HFF-Myc (cell line): Measurements from ENCODE around the gene BNC2.

ENCODE experiments used
- DNase-seq: peaks from one replicate; pipeline ENCODE4 v3.0.0-alpha.2; 2011; ENCODE audit warnings: low read depth; ENCODE audit errors: extremely low read depth
- H3K4me3 ChIP-seq: replicated peaks from 2 replicates; pipeline ENCODE4 v1.5.1; 2011; ENCODE audit warnings: low read depth, mild to moderate bottlenecking, control low read depth, low read length
- TF ChIP-seq, protein P1 (sequence below): IDR thresholded peaks from 2 replicates; pipeline ENCODE4 v1.5.1; 2012; ENCODE audit warnings: mild to moderate bottlenecking, low read depth, low read length, control low read depth; ENCODE audit errors: missing control alignments

The BNC2 gene

DNA sequence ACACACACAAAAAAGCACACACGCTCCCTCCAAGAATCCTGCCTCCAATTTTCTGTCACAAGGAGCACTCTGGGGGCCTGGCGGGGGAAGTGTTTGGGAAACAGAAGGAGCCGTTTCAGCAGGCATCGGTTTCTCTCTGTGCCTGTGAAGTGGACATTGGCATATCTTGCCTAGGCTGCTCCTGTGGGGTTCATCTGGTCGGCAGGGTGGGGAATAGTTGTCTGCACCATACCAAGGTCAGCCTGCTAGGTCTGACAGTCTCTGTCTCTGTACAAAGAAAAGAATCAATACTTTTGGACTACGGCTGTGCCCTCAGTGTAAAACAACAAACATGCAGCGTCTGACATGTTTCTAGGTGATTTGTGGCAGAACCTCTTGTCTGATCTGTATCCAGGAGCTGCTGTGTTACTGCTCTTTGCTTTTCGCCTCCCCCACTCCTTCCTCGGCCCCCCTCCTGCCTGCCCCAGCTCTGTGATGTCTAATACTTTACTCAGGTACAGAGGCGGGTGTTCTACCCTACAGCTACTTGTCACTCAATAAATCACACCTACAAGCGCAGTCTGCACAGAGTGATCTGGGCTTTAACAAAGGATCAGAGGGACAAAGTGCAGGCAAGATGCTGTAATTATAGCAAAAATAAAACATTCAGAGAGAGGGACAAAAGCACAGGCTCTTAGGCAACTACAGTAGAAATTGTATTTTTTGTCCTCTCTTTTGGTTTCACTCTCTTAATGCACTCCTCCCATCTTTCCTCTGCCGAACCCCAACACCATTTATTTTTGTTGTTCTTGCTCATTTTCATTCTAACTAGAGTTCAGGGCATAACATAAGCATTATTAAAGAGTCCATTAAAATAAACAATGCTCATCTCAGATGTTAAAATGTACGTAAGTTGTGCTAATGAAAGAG, 216.7 kb downstream of the BNC2 start:
- TF ChIP-seq, protein P1, sequence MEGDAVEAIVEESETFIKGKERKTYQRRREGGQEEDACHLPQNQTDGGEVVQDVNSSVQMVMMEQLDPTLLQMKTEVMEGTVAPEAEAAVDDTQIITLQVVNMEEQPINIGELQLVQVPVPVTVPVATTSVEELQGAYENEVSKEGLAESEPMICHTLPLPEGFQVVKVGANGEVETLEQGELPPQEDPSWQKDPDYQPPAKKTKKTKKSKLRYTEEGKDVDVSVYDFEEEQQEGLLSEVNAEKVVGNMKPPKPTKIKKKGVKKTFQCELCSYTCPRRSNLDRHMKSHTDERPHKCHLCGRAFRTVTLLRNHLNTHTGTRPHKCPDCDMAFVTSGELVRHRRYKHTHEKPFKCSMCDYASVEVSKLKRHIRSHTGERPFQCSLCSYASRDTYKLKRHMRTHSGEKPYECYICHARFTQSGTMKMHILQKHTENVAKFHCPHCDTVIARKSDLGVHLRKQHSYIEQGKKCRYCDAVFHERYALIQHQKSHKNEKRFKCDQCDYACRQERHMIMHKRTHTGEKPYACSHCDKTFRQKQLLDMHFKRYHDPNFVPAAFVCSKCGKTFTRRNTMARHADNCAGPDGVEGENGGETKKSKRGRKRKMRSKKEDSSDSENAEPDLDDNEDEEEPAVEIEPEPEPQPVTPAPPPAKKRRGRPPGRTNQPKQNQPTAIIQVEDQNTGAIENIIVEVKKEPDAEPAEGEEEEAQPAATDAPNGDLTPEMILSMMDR: no peak
- DNase-seq: no peak
- H3K4me3 ChIP-seq: no peak overlapping the region

GRCh38 chr9:16652582-16652981, 217.9 kb downstream of the BNC2 start:
- no peak overlapping the region for H3K4me3 ChIP-seq
- TF ChIP-seq, protein P1: no peak
- no peak for DNase-seq

DNA sequence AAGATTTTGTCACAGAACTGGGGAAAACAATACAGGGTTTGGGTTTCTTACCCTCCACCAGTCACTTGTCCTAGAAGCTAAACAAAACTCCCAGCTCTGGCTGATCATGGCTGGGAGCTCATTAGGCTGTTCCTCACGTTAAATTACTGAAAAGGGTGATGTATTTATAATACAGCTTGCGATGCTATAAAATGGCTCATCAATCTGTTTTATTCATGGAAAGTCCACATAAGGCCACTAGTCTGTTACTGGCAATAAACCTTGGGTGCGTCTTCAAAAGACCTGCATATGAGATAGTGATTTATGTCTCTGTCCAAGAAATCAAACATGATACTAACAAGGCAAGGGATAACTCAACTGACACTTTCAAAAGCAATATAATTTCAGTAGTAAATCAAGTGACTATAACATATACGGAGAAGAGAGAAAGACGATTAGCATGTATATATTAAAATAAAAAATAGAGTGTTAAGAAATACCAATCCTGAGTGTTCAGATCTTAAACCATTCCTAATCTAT, 219.0 kb downstream of the BNC2 start:
- no peak for DNase-seq
- no peak overlapping the region for H3K4me3 ChIP-seq
- TF ChIP-seq, protein P1: no peak

DNA sequence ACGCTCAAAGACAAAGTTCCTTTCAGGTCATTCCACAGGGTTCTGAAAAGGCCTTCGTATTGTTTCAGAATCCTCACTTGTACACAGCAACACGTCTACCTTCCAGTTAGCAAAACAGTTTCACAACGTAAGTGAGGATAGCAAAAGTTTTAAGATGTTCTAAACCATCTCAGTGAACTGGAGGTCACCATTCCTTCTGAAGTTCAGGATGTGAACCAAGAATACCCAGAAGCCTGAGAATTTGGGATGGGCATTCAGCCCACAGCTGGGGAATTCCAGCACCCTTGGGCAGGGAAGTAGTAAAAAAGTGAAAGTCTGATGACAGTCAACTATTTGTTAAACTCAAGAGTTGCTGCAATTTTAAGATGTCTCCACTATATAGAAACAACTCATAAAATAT, 224.5 kb downstream of the BNC2 start:
- no peak overlapping the region for H3K4me3 ChIP-seq
- TF ChIP-seq, protein P1: no peak
- no peak for DNase-seq

GRCh38 chr9:16642421-16643109, 227.9 kb downstream of the BNC2 start:
- DNase-seq: no peak
- TF ChIP-seq, protein P1: no peak

DNA sequence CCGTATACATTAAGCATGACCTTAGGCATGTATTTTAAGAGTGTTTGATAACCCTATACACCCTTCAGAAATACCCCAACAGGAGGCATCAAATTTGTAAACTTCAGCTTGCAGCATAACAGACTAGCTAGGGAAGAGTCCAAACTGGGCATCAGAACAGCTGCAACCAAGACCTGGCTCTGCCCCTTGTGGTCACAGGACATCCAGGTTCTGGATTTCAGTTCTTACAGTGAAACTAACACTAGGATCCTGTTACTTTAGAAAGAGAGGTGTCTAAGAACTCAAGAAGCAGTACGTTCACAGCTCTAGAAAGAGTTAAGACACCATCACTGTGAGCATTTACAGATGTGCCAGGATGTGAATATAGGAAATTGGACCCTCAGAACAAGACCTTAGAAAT, 229.8 kb downstream of the BNC2 start:
- no peak for DNase-seq
- H3K4me3 ChIP-seq: no peak overlapping the region
- TF ChIP-seq, protein P1: no peak

More at GRCh38 chr9:16642421-16643109, 227.9 kb downstream of the BNC2 start:
- no peak overlapping the region for H3K4me3 ChIP-seq
